Measurements from ENCODE around the gene GPR139. TPM values are rescaled to one million over a fixed set of nuclear protein-coding genes. Genes with fewer than 3 reads are reported as not detected.

The GPR139 gene
- total RNA-seq (2022) (not detected in 2 replicates), Bru-seq, nascent RNA (not detected), BruChase-seq, experiment 1, labeled RNA remaining after a 6-hour chase (not detected), BruChase-seq, experiment 2, labeled RNA remaining after a 2-hour chase (not detected)
- long read RNA-seq = 0 reads

DNA sequence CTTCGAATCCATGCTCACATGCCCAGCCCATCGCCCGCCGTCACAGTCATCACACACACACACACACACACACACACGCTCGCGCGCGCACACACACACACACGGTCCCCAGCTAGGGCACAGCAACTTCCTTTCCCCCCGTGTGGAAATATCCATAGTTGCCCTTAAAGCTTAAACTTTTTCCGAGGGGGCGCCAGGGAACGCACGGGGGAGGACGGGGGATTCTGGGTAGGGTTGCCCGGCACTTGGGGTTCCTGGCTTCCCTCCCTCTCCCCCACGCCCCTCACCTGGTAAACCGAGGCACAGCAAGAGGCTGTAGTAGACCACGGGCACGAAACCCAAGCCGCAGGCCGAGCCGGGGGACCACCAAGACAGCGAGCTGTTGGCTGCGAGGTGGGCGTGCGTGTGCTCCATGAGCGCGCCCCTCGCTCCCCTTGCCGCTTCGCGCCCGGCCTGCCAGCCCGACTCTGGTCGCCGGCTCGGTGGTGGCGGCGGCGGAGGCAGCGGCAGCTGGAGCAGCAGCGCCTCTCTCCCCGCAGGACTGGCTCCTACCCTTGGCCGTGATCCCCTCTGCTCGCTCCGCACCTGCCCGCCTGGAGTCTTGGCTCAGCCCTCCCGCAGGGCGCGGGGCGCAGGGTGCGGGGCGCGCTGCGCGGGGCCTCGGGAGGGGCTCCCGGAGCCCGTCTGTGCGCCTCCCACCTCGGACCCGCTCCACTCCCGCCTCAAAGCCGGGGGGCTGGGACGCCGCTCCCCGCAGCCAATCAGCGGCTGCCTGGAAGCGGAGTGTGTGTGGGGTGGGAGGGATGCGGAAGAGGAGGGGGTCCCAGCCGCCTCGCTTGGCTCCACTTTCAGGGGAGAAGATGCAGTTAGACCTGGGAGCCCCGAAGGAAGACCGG lies at the start of gene GPR139:
Gene GPR139 (minus strand): TSS at position 688 of the 896 bp plus-strand sequence. CDS start 274 bp downstream, at position 414.
- no peak within 1 kb of the TSS for H3K4me3 Mint-ChIP-seq (ENCODE audit: low read depth, unreplicated experiment)
- no peaks in the 10 kb centered on the region for H3K9me3 Mint-ChIP-seq (ENCODE audit: low read depth, unreplicated experiment)
- no TSS peak for BruUV-seq (replicated peaks)
- intact Hi-C loops (cut with micrococcal nuclease; ENCODE audit: unreplicated experiment) = no loop called here
- no peak for DNase-seq
- no peak within 1 kb of the TSS for H3K27ac Mint-ChIP-seq (ENCODE audit: unreplicated experiment)
- TF ChIP-seq, protein P1, sequence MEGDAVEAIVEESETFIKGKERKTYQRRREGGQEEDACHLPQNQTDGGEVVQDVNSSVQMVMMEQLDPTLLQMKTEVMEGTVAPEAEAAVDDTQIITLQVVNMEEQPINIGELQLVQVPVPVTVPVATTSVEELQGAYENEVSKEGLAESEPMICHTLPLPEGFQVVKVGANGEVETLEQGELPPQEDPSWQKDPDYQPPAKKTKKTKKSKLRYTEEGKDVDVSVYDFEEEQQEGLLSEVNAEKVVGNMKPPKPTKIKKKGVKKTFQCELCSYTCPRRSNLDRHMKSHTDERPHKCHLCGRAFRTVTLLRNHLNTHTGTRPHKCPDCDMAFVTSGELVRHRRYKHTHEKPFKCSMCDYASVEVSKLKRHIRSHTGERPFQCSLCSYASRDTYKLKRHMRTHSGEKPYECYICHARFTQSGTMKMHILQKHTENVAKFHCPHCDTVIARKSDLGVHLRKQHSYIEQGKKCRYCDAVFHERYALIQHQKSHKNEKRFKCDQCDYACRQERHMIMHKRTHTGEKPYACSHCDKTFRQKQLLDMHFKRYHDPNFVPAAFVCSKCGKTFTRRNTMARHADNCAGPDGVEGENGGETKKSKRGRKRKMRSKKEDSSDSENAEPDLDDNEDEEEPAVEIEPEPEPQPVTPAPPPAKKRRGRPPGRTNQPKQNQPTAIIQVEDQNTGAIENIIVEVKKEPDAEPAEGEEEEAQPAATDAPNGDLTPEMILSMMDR (IDR thresholded peaks at IDR 0.05; ENCODE audit: unreplicated experiment) = no peak
- H3K4me1 Mint-ChIP-seq (ENCODE audit: low read depth, unreplicated experiment) = no peaks in the 10 kb centered on the region
- no peaks in the 10 kb centered on the region for H3K36me3 Mint-ChIP-seq (ENCODE audit: insufficient read depth, unreplicated experiment)
- CTCF ChIA-PET = no interaction called here
- peaks cover 87% of the 10 kb centered on the region for H3K27me3 Mint-ChIP-seq (ENCODE audit: unreplicated experiment)

GRCh38 chr16:20122011-20122410 lies 48.3 kb upstream of the GPR139 start:
- CTCF ChIA-PET = no interaction called here
- BruUV-seq (replicated peaks) = no TSS peak
- Mint-ChIP-seq H3K27me3 (ENCODE audit: unreplicated experiment) (peaks cover 80% of the 10 kb centered on the region), H3K27ac (ENCODE audit: unreplicated experiment) (no peak overlapping the region), H3K4me3 (ENCODE audit: low read depth, unreplicated experiment) (no peak overlapping the region), H3K36me3 (ENCODE audit: insufficient read depth, unreplicated experiment) (no peaks in the 10 kb centered on the region), H3K9me3 (ENCODE audit: low read depth, unreplicated experiment) (peaks cover 5% of the 10 kb centered on the region), H3K4me1 (ENCODE audit: low read depth, unreplicated experiment) (no peaks in the 10 kb centered on the region)
- no peak for DNase-seq
- intact Hi-C loops (cut with micrococcal nuclease; ENCODE audit: unreplicated experiment) = no loop called here
- TF ChIP-seq, protein P1 (IDR thresholded peaks at IDR 0.05; ENCODE audit: unreplicated experiment) = no peak

DNA sequence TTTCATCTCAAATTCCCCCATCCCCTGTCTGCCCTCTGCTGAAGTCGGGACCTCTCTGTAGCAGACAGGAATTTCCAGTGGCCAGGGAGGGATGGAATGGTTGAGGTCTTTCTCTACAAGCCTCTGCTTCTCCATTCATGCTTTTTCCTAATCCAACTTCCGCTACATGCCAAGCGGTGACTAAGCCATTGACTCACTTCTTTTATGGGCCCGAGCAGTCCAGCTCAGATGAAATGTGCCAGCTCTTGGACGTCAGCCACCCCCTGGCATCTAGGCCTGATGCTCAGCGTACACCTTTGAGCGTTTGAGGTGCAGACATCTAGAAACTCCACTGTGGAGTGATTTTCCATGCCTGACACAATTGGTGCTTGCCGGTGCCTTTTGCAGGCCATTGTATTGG lies 40.7 kb upstream of the GPR139 start:
- Mint-ChIP-seq H3K27ac (ENCODE audit: unreplicated experiment) (no peak overlapping the region), H3K4me1 (ENCODE audit: low read depth, unreplicated experiment) (no peaks in the 10 kb centered on the region), H3K27me3 (ENCODE audit: unreplicated experiment) (peaks cover 44% of the 10 kb centered on the region), H3K36me3 (ENCODE audit: insufficient read depth, unreplicated experiment) (no peaks in the 10 kb centered on the region), H3K4me3 (ENCODE audit: low read depth, unreplicated experiment) (no peak overlapping the region), H3K9me3 (ENCODE audit: low read depth, unreplicated experiment) (no peaks in the 10 kb centered on the region)
- TF ChIP-seq, protein P1 (IDR thresholded peaks at IDR 0.05; ENCODE audit: unreplicated experiment) = no peak
- no TSS peak for BruUV-seq (replicated peaks)
- intact Hi-C loops (cut with micrococcal nuclease; ENCODE audit: unreplicated experiment) = no loop called here
- CTCF ChIA-PET = interaction anchor here (1.0 kb wide), 1 partner anchor 207 kb away, joined by 4 read pairs; no protein-coding TSS in a partner anchor
- peak; percentile 63 for DNase-seq

DNA sequence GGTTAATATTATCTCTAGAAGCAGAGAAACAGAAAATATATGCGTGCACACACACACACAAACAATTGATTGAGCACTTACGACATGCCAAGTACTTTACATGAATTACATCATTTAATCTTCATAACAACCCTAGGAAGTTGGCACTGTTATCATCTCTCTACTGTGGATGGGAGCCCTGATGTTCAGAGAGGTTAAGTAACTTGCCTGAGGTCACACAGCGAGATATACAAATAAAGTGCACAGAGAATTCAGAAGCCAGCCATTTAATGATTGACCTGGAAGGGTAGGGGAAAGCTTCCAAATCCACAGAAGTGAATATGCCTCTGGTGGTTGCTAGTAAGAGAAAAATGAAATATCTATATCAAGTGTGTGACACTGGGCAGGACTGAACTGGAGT lies 37.5 kb upstream of the GPR139 start:
- no TSS peak for BruUV-seq (replicated peaks)
- intact Hi-C loops (cut with micrococcal nuclease; ENCODE audit: unreplicated experiment) = no loop called here
- TF ChIP-seq, protein P1 (IDR thresholded peaks at IDR 0.05; ENCODE audit: unreplicated experiment) = no peak
- CTCF ChIA-PET = no interaction called here
- H3K27ac Mint-ChIP-seq (ENCODE audit: unreplicated experiment) = no peak overlapping the region
- H3K9me3 Mint-ChIP-seq (ENCODE audit: low read depth, unreplicated experiment) = peaks cover 3% of the 10 kb centered on the region
- no peaks in the 10 kb centered on the region for H3K36me3 Mint-ChIP-seq (ENCODE audit: insufficient read depth, unreplicated experiment)
- H3K4me3 Mint-ChIP-seq (ENCODE audit: low read depth, unreplicated experiment) = no peak overlapping the region
- H3K27me3 Mint-ChIP-seq (ENCODE audit: unreplicated experiment) = peaks cover 25% of the 10 kb centered on the region
- no peak for DNase-seq
- no peaks in the 10 kb centered on the region for H3K4me1 Mint-ChIP-seq (ENCODE audit: low read depth, unreplicated experiment)

Data from Calu3 (cell line).